ENCODE data around the gene ROCK2. TPM values are rescaled to one million over a fixed set of nuclear protein-coding genes. Genes with fewer than 3 reads are reported as not detected.

The ROCK2 gene
- polyA plus RNA-seq, 3 donors, result 2.8 to 10.2 (median 4.3) TPM

DNA sequence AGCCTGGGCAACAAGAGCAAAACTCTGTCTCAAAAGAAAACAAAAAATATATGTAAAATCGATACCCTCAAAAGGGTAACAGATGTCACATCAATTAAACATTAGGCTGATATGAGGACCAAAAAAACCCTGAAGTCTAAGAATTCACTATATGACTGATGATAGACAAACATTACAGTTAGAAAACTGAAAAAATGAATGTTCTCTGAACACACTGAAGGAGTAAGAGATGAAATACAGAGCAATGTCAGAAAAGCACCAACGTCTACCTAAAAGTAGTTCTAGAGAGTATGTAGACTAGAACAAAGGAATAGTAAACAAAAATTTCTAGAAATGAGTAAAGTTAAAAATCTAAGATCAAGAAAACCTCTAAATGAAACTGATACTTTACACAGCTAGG lies 107.3 kb downstream of the ROCK2 start:
- Histone ChIP-seq H2AFZ (ENCODE audit: insufficient read depth, low read depth, low read length, poor library complexity, severe bottlenecking) (no peak overlapping the region), H4K20me1 (ENCODE audit: insufficient read depth, low read length) (peaks cover 11% of the 10 kb centered on the region), H3K27me3 (ENCODE audit: control insufficient read depth in 2 of 2, insufficient read depth in 2 of 2, low read length in 2 of 2) (no peaks in the 10 kb centered on the region), H3K4me2 (replicated peaks; ENCODE audit: extremely low read depth, low read length, poor library complexity, severe bottlenecking) (no peak overlapping the region), H3K4me3 (replicated peaks in 1 of 3; ENCODE audit: low read depth in 2 of 3, low read length in 3 of 3) (no peak overlapping the region), H3K4me1 (ENCODE audit: control insufficient read depth in 1 of 2, insufficient read depth in 2 of 2, low read length in 2 of 2) (no peaks in the 10 kb centered on the region), H3K9me3 (replicated peaks in 1 of 2; ENCODE audit: control insufficient read depth in 1 of 2, insufficient read depth in 1 of 2, low read length in 2 of 2) (no peaks in the 10 kb centered on the region), H3K36me3 (replicated peaks in 1 of 2; ENCODE audit: control insufficient read depth in 1 of 2, insufficient read depth in 2 of 2, low read length in 2 of 2) (peaks cover 2 to 16% of the 10 kb centered on the region in 2 donors), H3K9ac (ENCODE audit: insufficient read depth, low read length, poor library complexity, severe bottlenecking) (no peak overlapping the region), H3K79me2 (ENCODE audit: insufficient read depth, low read length) (no peaks in the 10 kb centered on the region), H3K27ac (ENCODE audit: low read depth in 1 of 2, low read length in 2 of 2) (no peak overlapping the region)
- Mint-ChIP-seq H3K4me1 (peaks cover 3% of the 10 kb centered on the region), H3K27ac (no peak overlapping the region), H3K9me3 (no peaks in the 10 kb centered on the region), H3K27me3 (ENCODE audit: low read depth in 3 of 3) (no peaks in the 10 kb centered on the region), H3K4me3 (no peak overlapping the region), H3K36me3 (peaks cover 13 to 19% of the 10 kb centered on the region in 2 donors)
- no peak for DNase-seq
- WGBS (ENCODE audit: insufficient coverage), result no CpG with 5 or more reads among the region's 2 CpGs
- TF ChIP-seq, protein P1, sequence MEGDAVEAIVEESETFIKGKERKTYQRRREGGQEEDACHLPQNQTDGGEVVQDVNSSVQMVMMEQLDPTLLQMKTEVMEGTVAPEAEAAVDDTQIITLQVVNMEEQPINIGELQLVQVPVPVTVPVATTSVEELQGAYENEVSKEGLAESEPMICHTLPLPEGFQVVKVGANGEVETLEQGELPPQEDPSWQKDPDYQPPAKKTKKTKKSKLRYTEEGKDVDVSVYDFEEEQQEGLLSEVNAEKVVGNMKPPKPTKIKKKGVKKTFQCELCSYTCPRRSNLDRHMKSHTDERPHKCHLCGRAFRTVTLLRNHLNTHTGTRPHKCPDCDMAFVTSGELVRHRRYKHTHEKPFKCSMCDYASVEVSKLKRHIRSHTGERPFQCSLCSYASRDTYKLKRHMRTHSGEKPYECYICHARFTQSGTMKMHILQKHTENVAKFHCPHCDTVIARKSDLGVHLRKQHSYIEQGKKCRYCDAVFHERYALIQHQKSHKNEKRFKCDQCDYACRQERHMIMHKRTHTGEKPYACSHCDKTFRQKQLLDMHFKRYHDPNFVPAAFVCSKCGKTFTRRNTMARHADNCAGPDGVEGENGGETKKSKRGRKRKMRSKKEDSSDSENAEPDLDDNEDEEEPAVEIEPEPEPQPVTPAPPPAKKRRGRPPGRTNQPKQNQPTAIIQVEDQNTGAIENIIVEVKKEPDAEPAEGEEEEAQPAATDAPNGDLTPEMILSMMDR (IDR thresholded peaks at IDR 0.05), result no peak
- intact Hi-C loops (cut with micrococcal nuclease), result loop anchor here in 1 of 2 donors (10.0 kb wide), 1 partner anchor 228 kb away; the partner anchor contains the start of gene E2F6

DNA sequence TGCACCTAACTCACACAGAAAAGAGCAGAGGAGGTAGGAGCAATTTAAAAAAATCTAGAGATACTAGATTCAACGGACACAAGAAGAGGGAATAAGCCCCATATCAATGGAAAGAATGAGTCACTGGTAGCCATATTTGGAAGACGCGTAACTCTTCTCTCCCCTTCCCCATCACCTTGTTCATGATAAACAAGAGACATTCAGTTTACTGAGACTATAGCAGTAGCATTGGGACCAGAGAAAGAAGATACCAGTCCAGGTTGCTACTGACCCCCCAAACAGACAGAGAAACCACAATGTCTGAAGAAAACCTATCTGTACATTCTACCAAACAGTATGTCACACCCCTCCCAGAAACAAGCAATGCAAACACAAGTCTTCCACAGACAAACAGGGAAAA lies 108.1 kb downstream of the ROCK2 start:
- no peak for DNase-seq
- no peak overlapping the region for H2AFZ ChIP-seq (ENCODE audit: insufficient read depth, low read depth, low read length, poor library complexity, severe bottlenecking)
- Mint-ChIP-seq H3K27me3 (ENCODE audit: low read depth in 3 of 3) (no peaks in the 10 kb centered on the region), H3K4me3 (no peak overlapping the region), H3K36me3 (peaks cover 11 to 19% of the 10 kb centered on the region in 2 donors), H3K9me3 (no peaks in the 10 kb centered on the region), H3K27ac (peak overlapping the region in 1 of 7 donors; percentile 14), H3K4me1 (peaks cover 3% of the 10 kb centered on the region)
- H3K9ac ChIP-seq (ENCODE audit: insufficient read depth, low read length, poor library complexity, severe bottlenecking), result no peak overlapping the region
- no peaks in the 10 kb centered on the region for H3K27me3 ChIP-seq (ENCODE audit: control insufficient read depth in 2 of 2, insufficient read depth in 2 of 2, low read length in 2 of 2)
- intact Hi-C loops (cut with micrococcal nuclease), result loop anchor here in 1 of 2 donors (10.0 kb wide), 1 partner anchor 228 kb away; the partner anchor contains the start of gene E2F6
- no peaks in the 10 kb centered on the region for H3K4me1 ChIP-seq (ENCODE audit: control insufficient read depth in 1 of 2, insufficient read depth in 2 of 2, low read length in 2 of 2)
- H3K79me2 ChIP-seq (ENCODE audit: insufficient read depth, low read length), result no peaks in the 10 kb centered on the region
- peaks cover 2 to 11% of the 10 kb centered on the region in 2 donors for H3K36me3 ChIP-seq (replicated peaks in 1 of 2; ENCODE audit: control insufficient read depth in 1 of 2, insufficient read depth in 2 of 2, low read length in 2 of 2)
- no peak overlapping the region for H3K27ac ChIP-seq (ENCODE audit: low read depth in 1 of 2, low read length in 2 of 2)
- no CpG with 5 or more reads among the region's 3 CpGs for WGBS (ENCODE audit: insufficient coverage)
- no peak overlapping the region for H3K4me3 ChIP-seq (replicated peaks in 1 of 3; ENCODE audit: low read depth in 2 of 3, low read length in 3 of 3)
- TF ChIP-seq, protein P1 (IDR thresholded peaks at IDR 0.05), result no peak
- H3K9me3 ChIP-seq (replicated peaks in 1 of 2; ENCODE audit: control insufficient read depth in 1 of 2, insufficient read depth in 1 of 2, low read length in 2 of 2), result no peaks in the 10 kb centered on the region
- peaks cover 11% of the 10 kb centered on the region for H4K20me1 ChIP-seq (ENCODE audit: insufficient read depth, low read length)
- no peak overlapping the region for H3K4me2 ChIP-seq (replicated peaks; ENCODE audit: extremely low read depth, low read length, poor library complexity, severe bottlenecking)
